Epidermal melanocyte (primary cell): Measurements from ENCODE around the gene DNMT1.

Experiments used
- DNase-seq: peaks from one replicate; pipeline ENCODE4 v3.0.0; 2011; ENCODE audit warnings: low spot score; ENCODE audit not compliant: insufficient read length

DNMT1 gene

GRCh38 chr19:10142701-10143375 is 51.9 kb downstream of the DNMT1 start:
- DNase-seq = no peak

- DNase-seq = no peak
Measured at GRCh38 chr19:10141973-10142372, 52.8 kb downstream of the DNMT1 start.

DNA sequence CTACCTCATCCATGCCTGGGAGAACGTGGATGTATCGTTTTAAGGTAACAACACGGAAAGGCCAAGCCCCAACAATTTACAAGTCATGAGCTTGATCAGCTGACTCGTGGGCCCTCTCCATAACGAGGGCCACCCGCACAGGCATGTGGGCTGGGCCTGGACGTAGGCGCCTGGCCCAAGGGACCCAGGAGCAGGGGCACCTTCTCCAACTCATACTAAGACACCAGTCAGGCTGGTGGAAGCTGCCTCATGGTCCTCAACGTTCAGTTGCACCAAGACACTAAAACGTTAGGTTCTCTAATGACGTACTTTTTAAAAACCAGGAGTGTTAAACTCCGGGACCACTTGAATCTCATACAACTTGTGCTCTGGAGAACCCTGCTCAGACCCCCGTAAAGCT is 53.3 kb downstream of the DNMT1 start:
- no peak for DNase-seq

- no peak for DNase-seq
Measured at GRCh38 chr19:10139952-10140351, 54.8 kb downstream of the DNMT1 start.

DNA sequence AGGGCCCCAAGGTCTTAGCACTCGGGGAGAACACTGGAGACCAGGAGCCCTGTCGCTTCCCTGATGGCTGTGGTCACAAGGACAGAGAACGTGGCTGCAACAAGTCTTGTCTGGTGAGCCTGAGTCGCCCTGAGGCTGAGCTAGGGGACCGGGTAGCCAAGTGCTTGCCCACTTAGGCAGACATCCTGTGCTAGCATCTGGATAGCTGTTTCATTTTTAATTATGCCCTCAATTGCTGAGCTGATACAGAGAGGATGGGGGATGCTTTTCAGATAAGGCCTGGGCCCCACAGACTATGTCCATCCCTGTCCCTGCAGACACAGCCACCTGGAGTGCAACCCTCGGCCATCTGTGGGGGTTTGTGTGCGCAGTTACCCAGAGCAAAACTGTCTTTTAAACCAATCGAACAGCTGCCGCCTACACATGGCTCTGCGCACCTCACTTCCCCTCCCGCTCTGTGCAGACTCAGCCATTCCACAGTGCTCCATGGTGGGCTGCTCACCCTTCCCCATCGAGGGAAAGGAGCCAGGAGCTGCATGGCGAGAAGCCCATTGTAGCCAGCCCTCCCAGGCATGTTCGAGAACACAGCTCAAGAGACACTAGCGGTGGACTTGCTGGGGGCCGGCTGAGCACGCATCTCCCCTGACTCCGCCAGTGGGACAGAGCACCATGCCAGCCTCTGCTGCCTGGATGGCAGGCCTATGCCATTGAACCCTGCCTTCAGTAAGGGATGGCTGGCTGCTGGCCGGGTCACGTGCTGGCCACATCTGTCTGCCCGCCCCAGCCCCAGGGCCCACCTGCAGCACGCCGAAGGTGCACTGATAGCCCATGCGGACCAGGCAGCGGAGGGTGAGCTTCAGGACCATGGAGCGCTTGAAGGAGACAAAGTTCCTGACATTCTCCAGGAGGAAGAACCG is 55.6 kb downstream of the DNMT1 start:
- no peak for DNase-seq

- no peak for DNase-seq
Measured at GRCh38 chr19:10137751-10138682, 56.7 kb downstream of the DNMT1 start.

- no peak for DNase-seq
Measured at GRCh38 chr19:10136936-10137335, 57.8 kb downstream of the DNMT1 start.

GRCh38 chr19:10135551-10136334 is 59.0 kb downstream of the DNMT1 start:
- no peak for DNase-seq

DNA sequence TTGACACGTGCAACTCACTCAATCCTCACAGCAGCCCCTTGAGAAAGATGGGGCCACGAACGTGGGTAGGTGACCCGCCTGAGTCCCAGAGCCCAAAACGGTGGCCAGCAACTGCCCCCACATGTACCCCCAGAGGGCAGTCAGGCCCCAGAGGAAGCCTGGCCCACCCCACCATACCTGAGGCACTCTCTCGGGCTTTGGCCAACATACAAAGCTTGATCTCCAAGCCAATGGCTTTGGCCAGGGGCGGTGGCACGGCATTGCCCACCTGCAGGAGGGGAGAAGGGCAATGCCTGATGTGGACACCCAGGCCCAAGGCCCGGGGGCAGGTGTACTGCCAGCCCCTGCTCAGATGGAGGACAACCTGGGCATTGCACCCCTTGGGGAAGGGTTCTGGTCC is 60.7 kb downstream of the DNMT1 start:
- no peak for DNase-seq

DNA sequence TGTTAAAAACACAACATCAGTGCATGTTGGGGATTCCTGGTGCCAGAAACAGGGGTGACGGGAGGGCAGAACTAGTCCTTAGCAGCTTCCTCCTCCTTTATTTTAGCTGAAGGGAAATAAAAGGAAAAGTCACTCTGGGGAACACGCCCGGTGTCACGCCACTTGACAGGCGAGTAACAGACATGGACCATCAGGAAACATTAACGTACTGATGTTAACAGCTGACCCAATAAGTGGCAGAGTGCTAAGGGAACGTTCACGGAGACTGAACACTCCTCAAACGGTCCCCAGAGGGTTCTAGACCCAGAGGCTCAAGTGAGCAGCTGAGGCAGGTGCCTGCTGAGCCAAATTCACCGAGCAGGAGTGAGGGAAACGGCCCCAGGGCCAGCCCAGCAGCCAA is 61.2 kb downstream of the DNMT1 start:
- DNase-seq = no peak

- no peak for DNase-seq
Measured at GRCh38 chr19:10132905-10133304, 61.8 kb downstream of the DNMT1 start.

GRCh38 chr19:10126213-10126639 is 68.5 kb downstream of the DNMT1 start:
- DNase-seq = no peak

GRCh38 chr19:10124429-10124828 is 70.3 kb downstream of the DNMT1 start:
- DNase-seq = no peak

DNA sequence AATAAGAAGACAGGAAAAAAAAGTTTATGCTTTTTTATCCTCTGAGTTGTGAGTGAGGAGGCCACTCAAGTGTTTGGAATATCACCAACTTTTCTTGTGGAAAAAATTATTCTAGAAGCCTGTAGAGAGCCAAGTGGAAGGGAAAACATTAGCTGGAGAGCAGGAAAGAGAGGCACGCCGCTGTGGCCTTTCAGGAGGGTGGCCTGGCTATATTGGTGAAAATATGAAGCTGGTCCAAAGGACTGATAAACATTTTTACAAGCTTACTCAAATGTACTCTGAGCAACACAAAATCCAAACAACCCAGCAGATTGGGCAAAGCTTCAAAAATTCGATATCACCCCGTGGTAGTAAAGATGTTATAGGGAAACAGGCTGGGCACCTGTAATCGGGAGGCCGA is 72.7 kb downstream of the DNMT1 start:
- no peak for DNase-seq

- DNase-seq = no peak
Measured at GRCh38 chr19:10120538-10121189, 74.1 kb downstream of the DNMT1 start.

DNA sequence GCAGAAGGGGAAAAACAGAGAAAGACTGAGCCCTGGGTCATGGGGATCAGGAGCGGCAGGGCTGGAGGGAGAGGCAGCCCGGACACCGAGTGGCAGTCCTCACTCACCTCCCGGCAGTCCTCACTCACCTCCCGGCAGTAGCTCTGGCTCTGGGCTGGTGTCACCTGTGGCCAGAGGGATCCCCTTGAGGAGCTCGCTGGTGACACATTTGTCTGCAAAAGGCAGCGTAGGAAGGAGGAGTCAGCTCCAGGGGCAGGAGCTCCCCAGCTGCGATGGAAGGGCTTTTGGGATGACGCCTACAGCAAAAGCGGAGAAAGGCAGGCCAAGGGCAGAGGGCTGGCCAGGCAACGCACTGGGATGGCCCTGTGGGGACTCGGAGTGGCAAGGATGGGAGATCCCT is 75.8 kb downstream of the DNMT1 start:
- no peak for DNase-seq

DNA sequence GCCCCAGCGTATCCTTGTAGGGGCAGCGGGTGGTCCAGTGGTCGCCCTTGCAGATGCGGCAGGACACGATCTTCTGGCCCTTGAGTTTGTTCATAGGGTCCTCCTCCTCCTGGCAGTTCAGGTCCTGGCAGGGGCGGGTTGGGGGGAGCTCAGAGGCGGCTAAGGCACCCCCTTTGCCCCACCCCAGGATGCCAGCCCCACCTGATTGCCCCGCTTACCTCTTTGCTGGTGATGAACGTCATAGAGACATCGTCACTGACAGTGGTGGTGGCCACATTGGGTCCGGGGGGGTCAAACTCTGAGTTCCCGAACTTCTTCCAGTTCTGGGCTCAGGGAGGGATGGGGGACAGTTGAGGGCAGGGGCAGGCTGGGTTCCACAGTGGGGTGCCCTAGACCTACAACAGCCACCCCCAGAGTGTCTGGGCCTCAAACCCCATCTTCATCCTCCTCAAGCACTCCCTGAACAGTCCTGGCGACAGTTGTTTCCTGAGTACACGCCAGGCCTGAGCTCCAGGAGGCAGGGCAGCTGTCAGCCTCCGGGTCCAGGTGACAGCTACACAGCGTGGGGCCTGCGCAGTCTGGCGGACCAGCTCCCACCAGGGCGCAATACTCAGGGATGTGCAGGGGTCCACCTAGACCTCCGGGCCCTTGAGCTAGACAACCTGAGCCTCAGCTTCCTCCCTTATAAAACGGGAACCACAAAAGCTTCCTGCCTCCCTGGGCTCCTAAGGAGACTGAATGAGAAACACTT is 77.7 kb downstream of the DNMT1 start:
- no peak for DNase-seq

- DNase-seq = no peak
Measured at GRCh38 chr19:10116085-10116865, 78.5 kb downstream of the DNMT1 start.
